Muscle of back (tissue), 11 donors: Measurements from ENCODE around the gene RACGAP1. TPM values are rescaled to one million over a fixed set of nuclear protein-coding genes. Genes with fewer than 3 reads are reported as not detected.
"Not testable (repeated sequence)": the region's sequence is repeated elsewhere in the genome, so short reads cannot be mapped to it uniquely, and the experiment has no call there.

Experiments
- DNase-seq, 3 donors: peaks; one replicate each; pipeline versions ENCODE4 v3.0.0 to v3.0.0-alpha.2; 2013
- polyA plus RNA-seq, 10 donors: library from polyadenylated mRNA; unstranded; fragments of 120-200 nt; gene quantifications; one replicate each; pipeline ENCODE4 v1.2.1, GENCODE V29; 2013; ENCODE audit not compliant: insufficient read length in 10 of 10

The RACGAP1 gene
- polyA plus RNA-seq, 10 donors = 19.3 to 41.4 (median 28.6) TPM

DNA sequence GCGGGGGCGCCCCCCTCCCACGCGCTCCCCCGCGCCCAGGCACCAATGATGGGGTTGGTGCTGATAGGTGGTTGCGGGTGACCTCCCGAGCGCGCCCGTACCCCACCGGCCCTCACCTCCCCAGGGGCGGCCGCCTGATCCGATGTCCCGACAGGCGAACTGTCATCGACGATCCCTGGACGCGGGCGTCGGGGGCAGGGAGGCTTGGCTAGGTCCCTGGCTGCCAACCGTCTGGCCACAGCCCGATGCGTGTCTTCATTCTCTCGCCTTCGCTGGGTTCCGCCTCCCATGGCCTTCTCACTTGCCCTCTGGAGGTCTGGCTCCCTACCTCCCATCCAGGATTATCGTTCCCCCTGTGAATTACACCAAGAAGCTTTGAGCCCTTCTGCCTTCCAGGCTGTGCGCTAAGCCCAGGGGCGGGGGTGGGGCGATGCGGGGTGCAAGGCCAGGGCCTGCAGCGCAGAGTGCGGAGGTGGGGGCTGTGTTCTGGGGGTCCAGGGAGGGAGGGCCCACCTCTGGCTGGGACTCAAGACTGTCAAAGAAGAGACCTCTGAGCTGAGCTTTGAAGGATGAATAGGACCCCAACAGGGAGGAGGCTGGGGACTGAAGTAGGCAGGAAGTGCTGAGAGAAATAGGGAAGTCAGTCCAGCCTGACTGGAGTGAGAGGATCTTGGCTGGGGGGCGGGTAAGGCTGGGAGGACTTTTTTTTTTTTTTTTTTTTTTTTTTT is 7.7 kb upstream of the RACGAP1 start:
- peak in 1 of 3 donors; percentile 61 for DNase-seq

DNA sequence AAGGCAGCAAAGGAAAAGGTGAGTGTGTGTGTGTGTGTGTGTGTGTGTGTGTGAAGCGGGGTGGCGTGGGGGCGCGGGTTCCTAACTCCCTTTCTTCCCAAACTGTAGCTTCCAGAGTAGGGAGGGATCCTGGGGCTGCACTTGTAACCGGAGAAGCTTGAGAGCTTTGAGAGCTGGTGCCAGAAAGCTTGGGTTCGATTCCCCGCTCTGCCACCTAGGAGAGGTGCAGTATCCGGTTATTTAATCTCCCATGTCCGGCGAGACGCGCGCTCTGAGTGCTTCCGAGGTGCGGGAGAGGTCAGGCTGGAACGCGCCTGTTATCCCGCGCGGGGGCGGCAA is 7.2 kb upstream of the RACGAP1 start:
- peak in 1 of 3 donors; percentile 31 for DNase-seq

DNA sequence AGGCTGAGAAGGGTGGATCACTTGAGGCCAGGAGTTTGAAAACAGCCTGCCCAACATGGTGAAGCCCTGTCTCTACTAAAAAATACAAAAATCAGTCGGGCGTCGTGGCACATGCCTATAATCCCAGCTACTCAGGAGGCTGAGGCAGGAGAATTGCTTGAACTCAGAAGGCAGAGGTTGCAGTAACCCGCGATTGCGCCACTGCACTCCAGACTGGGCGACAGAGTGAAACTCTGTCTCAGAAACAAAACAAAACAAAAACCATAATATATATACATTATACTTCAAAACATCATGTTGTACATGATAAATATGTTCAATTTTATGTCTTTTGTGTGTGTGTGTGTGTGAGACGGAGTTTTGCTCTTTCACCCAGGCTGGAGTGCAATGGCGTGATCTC is 5.2 kb upstream of the RACGAP1 start:
- not testable (repeated sequence) for DNase-seq

DNA sequence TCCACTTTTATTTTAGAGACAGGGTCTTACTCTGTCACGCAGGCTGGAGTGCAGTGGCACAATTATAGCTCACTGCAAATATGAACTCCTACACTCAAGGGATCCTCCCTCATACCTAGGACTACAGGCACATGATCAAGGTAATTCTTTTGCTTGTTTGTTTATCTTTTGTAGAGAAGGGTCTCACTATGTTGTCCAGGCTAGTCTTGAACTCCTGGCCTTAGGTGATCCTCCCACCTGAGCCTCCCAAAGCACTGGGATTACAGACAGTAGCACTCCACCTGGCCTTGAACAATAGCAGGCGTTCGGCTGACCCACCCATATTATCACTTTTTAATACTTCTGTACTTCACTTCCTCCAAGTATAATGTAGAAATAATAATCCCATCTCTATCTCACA is 1.4 kb upstream of the RACGAP1 start:
- DNase-seq = no peak

DNA sequence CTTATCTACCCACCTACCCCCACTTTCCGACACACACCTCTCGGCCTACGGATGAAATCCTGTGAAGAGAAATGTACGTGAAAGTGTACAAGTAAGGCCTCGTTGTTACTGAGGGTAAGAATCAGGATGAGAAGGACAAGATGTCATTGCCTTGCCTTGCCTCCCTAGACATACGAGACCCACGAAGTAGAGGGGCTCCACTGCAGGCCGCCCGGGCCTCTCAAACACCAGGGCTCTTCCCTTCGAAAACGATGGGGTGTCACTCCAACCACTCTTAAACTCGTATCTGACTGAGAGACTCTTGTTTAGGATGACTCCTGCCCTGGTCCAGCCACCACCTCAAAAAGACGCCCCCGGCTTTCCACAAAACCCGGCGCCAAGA is 498 bp downstream of the RACGAP1 start:
- no peak for DNase-seq

DNA sequence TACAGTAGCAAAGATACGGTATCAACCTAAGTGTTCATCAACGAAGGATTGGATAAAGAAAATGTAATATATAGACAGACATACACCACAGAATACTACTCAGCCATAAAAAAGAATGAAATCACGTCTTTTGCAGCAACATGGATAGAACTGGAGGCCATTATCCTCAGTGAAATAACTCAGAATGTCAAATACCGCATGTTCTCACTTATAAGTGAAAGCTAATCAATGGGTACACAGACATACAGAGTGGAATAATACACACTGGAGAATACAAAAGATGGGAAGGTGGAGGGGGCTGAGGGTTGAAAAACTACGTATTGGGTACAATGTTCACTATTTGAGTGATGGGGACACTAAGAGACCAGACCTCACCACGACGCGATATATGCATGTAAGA is 1.1 kb downstream of the RACGAP1 start:
- no peak for DNase-seq

DNA sequence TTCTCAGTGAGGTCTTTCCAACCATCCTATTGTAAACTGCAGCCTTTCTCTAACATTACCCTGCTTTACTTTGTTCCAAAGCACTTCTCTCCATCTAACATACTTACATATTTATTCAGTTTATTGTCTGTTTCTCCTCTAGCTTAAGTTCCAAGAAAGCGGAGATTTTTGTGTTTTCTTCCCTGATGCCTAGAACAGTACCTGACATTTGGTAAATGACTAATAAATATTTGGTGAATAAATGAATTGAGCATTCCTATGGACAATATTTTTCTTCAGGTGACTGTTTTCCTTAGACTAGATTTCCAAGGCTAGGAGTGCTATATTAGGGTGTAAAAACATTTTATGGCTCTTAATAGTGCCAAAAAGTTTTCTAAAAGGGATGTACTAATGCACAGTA is 2.4 kb downstream of the RACGAP1 start:
- DNase-seq = no peak

DNA sequence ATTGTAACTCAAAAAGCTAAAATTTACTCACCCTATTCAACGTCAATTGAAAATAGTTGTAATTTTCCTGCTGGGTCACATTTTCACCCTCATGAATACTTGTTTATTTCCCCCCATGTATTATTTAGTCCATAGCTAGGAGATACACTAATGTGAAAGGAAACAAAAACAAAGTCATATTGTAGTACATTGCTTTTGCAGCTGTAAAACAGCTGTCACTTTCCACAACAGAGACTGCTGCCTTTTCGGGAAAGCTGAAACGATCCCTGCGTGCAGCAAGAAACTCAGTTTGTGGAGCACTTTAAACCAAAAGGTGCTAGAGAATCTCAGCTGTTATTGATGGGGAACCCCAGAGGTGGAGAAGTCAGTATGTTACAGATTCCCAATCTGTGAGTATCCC is 4.3 kb downstream of the RACGAP1 start:
- DNase-seq = peak in 1 of 3 donors; percentile 67

DNA sequence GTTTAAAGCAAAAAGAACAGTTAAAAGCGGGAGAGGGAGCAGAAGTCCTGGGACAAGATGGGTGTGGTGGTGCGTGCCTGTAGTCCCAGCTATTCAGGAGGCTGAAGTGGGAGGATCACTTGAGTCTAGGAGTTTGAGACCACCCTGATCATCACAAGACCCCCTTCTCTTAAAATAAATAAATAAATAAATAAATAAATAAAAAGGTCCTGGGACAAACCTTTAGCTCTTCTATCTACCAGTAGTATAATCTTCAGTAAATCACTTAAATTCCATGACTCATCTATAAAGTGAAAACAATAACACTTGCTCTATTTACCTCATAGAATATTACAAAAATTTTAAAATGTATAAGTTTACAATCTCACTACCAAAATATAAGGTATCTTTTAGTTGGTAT is 5.8 kb downstream of the RACGAP1 start:
- DNase-seq = no peak

DNA sequence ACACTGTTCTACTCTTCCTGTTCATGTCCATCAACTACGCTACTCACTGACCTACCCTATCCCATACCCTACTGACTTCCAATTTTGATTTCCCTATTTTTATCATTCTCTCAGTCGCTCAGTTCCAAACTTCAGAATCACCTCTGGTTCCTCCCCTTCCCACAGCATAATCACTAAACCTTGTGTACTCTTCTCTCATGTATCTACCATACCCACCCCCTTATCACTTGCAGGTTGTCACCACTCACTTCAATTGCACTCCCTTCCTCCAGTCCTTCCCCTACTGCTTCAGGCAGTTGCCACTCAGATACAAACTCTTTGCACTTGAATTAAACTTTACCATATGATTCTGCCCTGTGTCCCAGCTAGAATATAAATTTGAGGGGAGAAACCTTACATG is 6.3 kb downstream of the RACGAP1 start:
- DNase-seq = no peak

DNA sequence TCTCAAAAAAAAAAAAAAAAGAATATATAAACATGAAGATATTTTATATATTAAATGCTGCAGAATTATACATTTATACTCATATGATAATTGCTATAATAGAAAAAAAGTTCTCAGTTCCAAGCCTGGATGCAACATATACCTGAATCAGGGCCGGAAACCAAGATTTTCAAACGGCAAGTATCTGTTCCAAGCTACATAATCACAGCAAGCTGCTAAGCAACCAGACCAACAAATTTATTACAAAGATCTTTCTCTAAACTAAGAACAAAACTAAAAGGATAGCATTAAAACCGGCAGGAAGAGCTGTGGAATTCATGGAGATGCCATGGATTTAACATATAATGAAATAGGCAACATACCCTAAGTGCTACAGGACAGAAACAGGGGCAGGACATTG is 7.1 kb downstream of the RACGAP1 start:
- DNase-seq = peak in 1 of 3 donors; percentile 71

DNA sequence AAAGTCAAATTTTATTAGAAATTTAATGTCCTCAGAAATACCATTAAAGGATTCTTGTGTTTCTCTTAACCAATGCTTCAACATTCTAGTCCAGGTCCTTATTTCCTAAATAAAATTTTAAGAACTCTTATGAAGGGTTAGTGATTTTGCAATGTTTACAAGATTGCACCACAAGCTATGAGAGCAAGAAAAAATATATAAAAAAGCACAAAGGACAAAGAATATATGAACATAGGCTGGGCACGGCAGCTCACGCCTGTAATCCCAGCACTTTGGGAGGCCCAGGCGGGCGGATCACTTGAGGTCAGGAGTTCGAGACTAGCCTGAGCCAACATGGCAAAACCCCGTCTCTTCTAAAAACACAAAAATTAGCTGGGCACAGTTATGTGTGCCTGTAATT is 7.7 kb downstream of the RACGAP1 start:
- peak in 1 of 3 donors; percentile 39 for DNase-seq

DNA sequence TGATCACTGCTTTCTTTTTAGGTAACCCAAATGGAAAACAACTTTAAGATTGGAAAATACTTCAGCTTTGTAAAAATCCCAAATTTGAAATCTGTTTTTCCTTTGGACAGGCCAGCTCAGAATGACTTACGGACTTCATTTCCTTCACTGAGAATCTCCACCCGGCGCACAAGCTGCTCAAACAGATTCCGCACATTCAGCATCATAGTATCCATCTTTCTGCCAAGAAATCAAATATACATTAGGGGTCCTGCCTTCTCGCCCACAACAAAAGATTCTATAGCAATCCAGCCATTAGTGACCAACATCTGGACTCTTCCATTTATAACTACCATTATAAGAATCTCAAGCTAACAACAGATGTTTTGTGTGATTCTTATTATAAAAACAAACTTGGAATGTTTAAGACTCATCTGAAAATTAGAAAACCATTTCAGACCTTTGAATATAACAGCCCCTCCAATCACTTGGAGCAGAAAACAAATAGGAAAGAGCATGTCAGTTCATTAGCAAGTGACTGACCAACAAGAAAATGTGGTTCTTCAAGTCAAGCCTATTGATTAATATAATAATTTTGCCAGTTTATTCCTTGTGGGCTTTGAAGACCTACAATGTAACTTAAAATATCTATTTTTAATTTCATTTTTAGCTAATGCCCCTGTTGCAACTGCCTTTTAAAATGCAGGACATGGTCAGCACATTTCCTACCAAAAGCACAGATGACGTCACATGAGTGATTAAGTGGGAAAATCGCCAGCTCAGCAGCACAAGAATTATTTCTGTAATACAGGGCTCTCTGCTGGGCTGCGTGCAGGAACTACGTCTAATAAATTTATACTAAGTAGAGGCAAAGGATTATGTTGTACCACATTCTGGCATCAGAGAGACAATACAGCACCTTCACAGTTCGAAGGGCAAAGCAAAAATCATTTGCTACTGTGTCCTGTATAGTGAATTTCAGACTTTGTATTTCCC is 8.5 kb downstream of the RACGAP1 start:
- peak; percentile 75 to 91 (median 86) for DNase-seq

DNA sequence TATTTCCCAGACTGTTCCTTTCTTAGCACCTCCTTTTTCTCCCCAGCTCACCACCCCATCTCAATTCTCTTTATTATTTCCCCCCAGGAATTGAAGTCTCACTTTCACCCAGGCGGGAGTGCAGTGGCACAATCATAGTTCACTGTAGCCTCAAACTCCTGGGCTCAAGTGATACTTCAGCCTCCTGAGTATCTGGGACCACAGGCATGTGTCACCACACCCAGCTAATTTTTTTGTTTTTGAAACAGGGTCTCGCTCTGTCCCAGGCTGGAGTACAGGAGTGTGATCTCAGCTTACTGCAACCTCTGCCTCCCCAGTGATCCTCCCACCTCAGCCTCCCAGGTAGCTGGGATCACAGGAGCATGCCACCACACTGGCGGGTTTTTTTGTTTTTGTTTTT is 11.0 kb downstream of the RACGAP1 start:
- no peak for DNase-seq

DNA sequence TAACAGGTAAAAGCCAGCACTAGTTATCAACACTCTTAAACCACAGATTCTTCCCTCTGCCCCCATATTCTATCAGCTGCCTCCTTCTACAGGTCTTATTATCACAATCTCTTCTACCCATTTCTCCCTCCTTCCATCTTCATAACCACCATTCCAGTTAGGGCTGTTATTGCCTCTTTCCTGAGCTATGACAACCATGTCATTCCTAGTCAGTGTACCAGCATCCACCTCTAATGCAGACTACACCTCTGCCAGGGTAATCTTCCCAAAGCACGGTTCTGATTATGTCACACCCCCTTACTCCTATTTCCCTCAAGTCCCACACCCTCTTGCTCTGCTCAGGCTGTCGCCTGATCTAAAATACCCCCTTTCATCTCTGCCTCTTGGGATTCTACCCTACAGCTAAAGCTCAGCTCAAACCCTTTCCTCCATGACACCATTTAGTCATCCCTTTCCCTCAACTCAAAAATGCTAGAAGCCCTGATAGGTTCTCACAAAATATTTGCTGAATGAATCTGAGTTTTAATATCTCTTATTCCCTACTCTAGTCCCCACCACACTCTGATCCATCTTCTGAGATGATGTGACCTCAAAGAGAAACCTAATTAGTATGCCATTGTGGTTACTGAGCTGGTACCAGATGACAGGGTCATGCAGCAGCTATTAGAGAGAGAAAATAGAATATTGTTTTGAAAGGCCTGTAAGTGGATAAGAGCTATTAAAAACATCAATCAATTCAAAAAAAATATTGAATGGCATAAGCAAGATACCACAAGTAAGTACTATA is 11.7 kb downstream of the RACGAP1 start:
- DNase-seq = no peak

DNA sequence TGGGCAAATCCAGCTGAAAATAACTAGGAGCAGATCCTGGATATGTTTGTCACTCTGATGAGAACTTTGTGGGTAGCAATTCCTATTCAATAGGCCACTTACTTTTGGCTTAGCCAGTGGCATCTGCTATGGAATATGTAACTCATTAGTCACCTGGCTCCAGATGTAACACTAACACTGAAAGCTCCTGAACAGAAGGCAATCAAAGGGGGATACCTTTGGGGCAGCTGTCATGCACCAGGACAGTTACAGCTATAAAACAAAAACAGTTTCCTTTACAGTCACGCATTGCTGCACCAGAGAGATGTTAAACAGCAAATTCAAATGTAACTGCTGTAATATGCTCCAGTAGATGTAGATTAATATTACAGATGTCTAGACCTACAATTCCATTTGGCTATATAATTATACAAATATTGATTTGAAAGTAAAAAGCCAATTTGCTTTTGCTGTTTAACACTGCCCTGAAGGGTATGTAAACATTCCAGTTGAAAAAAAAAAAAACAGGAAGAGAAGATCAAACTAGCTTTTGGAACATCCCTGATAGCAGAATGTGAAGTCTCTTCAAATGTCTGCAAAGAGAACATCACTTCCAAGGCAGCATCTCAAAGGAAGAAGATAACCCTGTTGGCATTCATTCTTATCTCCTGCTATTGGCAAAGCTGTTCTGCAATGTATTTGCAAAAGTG is 18.4 kb downstream of the RACGAP1 start:
- DNase-seq = no peak

DNA sequence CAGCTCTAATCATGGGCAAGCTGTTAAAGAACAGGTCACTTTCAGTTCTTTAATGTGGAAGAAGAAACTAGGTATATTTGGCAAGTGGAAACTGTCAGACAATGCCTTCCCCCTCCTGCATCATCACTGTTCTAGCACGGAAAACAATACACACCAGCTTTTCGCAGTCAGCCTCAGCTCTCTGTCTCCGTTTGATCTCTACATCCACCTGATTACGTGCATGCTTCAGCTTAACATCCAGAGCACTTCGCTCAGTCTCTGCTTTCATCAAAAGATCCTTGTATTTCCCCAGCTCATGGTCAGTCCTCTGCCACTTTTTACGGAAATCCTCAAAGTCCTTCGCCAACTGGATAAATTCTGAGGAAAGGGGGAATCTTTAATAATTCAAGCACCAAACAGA is 19.0 kb downstream of the RACGAP1 start:
- DNase-seq = no peak

DNA sequence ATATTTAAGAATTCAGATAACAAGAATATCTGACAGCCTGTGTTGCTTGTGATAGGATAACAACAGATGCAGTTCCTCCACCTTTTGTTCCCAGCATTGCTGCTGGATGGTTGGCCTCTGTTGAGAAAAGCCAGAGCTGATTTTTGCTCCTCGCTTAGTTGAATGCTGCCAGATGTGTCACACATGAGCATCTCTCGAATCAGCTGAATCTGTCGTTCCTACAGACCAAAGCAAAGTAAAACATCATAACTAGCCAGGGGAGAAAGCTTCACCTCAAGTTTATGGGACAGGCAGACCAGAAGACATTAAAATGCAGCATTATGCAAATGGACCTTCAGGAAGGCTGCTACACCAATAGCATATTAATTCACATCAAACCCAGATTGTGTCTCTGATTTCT is 20.1 kb downstream of the RACGAP1 start:
- no peak for DNase-seq

DNA sequence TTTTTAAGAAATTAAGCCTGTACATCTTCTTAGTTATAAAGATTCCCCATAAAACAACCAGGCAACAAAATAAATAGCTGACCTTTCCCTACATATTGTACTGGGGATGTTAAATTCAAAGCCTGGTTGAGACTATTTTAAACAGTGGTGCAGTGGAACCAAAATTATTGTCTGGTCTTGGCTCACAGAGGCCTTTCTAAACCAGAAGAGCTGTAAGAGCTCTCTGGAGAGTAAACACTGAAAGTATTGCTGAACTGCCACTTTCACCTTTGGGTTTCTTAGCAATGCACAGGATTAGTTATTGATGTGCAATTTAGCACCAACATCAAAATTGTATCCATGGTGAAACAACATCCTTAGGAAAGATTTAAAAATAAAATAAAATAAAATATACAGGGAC is 20.6 kb downstream of the RACGAP1 start:
- DNase-seq = no peak

DNA sequence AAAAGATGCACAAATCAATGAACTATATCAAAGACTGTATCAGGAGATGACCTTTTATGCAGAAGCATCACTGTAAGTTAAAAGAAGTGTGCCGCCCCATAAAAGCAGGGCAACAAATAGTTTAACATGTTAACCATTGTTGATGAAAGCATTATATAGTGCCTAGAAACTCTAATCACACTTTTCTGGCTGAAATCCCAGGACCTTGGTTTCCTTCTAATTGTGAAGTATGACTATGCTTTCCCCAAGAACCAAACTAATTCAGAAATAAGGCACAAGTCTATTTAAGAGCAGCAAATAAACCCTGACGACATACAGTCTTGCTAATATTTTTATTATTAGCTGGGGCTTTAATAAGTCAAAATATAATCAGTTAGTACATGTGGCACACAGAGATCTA is 21.7 kb downstream of the RACGAP1 start:
- no peak for DNase-seq

DNA sequence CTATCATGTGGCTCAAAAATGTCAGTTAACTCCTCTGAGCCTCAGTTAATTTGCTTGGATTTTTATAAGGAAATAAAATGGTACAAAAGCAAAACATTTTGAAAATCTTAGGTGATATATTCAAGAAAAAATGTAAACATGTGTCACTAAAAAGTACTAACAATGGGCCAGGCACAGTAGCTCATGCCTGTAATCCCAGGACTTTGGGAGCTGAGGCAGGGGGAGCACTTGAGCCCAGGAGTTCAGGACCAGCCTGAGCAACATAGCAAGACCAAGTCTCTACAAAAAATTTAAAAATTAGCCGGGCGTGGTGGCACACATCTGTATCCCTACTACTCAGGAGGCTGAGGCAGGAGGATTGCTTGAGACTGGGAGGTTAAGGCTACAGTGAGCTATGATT is 26.8 kb downstream of the RACGAP1 start:
- DNase-seq = no peak

DNA sequence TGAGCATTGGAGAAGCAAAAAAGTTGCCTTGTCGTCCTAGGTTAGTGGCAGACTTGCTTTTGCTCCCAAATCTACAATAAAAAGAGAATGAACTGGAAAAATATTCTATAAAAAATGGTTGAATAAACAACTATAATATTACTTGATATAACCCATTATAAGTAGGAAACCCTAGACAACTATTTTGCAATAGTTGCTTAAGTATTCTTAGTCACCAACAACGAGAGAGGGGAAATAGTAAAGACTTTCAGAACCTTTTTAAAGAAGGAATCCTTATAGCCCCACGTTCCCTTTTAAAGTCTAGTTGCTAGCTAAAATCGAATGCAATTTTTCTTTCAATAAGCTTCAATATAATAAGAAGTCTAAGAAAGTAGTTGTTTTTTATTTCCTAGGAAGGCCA is 35.0 kb downstream of the RACGAP1 start:
- DNase-seq = no peak
